NCI-H774 (cell line): ENCODE data around the gene KRTAP5-8.
"Not testable (repeated sequence)": the region's sequence is repeated elsewhere in the genome, so short reads cannot be mapped to it uniquely, and the experiment has no call there.

Source experiments
- DNase-seq: peaks from one replicate; lab custom pipeline; 2025; lab: John Stamatoyannopoulos, UW

Gene KRTAP5-8, protein sequence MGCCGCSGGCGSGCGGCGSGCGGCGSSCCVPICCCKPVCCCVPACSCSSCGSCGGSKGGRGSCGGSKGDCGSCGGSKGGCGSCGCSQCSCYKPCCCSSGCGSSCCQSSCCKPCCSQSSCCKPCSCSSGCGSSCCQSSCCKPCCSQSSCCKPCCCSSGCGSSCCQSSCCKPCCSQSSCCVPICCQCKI

DNA sequence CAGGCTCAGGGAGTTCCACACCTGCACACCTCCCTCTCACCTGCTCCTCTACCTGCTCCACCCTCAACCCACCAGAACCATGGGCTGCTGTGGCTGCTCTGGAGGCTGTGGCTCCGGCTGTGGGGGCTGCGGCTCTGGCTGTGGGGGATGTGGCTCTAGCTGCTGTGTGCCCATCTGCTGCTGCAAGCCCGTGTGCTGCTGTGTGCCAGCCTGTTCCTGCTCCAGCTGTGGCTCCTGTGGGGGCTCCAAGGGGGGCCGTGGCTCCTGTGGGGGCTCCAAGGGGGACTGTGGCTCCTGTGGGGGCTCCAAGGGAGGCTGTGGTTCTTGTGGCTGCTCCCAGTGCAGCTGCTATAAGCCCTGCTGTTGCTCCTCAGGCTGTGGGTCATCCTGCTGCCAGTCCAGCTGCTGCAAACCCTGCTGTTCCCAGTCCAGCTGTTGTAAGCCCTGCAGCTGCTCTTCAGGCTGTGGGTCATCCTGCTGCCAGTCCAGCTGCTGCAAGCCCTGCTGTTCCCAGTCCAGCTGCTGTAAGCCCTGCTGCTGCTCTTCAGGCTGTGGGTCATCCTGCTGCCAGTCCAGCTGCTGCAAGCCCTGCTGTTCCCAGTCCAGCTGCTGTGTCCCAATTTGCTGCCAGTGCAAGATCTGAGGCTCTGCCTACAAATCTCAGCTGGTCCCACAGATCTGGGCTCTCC, at the start of gene KRTAP5-8:
Gene KRTAP5-8 (plus strand): TSS at position 49 of the 689 bp plus-strand sequence. CDS start 31 bp downstream, at position 80.
- DNase-seq: not testable (repeated sequence)

DNA sequence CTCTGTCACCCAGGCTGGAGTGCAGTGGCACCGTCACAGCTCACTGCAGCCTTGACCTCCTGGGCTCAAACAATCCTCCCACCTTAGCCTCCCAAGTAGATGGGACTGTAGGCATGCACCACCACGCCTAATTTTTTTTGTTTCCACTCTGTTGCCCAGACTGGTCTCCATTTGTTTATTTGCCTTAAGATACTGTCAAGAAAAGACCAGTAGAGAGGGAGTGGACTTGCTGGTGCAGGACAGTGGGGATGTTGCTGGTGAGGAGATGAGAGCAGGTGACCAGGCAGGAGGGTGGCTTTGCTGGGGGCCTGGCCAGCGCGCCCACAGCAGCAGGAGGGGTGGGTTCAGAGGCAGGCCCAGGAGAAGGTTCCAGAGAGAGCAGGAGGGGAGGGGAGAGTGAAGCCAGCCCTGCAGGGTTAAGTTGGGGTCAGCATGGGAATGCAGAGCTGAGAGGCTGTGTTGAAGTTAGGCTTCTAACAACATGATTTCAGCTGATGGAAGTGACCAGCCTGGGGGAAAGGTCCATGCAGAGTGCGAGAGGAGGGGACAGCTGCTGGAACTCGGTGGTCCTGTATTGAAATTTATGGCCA, 49.0 kb upstream of the KRTAP5-8 start:
- DNase-seq: no peak

DNA sequence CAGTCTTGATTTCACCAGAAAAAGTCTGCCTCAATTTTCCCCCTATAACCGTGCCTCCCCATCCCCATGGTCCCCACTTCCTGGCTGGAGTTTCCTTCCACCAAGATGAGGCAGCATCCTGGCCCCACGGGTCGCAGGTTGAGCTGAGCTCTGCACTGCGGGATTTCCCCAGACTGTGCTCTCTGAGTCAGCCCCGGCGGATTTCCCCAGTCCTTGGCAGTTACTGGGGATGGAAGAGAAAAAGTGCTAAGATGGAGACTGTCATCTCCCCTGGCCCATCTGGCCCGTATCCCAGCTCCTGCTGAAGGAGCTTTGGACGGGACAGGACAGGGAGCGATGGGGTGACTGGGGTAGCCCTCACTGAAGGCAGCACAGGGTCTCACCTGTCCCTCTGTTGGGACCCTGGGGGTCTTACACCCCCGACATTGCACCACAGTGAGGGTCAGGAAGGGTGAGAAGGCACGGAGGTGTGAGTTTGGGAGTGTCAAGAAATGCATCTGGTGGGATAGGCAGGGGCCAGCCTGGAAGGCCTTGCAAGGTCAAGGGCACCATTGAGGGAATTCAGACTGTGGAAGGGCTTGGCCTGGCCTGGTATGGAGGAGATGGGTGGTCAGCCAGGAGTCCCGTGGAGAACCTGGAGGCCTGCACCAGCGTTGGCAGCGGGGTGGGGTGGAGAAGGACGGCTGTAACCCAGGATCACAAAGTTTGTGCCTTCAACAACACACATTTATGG, 48.3 kb upstream of the KRTAP5-8 start:
- DNase-seq: no peak

DNA sequence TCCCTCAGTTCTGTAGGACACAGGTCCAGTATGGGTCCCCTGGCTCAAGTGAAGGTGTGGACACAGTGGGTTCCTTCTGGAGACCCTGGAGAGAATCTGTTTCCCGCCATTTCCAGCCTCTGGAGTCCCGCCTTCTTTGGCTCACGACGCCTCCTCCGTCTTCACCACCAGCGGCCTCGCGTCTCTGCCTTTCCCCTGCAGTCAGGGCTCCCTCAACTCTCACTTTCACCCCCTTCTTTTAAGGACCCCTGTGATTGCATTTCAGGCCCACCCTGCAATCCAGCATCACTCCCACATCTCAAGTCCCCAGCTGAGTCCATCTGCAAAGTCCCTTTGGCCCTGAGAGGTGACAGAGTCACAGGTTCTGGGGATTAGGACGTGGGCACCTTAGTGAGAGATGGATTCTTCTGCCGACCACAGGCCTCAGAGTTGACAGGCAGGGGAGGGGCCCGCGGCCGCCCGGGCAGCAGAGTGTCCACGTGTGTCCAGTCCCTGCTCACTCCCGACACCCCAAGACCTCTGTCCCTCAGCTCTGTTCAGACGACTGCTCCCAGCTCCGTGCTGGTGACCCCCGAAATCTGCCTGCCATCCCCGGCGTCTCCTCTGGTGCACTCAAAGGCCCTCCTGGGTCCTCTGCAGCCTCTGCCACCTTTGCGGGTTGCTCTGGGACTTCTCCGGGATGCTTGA, 47.6 kb upstream of the KRTAP5-8 start:
- no peak for DNase-seq

DNA sequence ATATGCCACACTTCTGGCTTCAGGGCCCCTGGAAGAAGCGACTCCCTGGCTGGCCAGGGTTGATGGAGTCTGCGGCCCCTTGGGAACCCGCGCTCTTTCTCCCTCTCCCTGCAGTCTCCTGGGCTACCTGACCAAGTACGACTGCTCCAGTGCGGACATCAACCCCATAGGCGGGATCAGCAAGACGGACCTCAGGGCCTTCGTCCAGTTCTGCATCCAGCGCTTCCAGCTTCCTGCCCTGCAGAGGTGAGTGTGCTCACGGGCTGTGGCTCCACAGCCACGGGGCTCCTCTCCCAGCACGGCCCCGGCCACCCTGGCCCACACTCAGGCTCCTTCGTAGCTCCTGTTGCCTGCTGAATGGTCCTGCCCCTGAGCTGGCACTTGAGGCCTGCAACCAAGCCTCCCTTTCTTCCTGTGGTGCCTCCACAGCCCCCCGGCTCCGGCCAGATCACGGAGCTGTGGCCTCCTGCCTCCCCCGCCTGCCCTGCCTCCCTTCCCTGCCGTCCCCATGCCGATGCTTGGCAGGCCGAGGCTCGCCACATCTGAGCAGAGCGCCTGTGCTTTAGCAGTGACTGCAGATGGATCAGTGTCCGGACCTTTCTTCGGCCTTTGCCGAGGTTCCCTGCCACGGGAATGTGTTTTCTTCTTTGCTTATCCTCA, 47.0 kb upstream of the KRTAP5-8 start:
- DNase-seq: no peak

DNA sequence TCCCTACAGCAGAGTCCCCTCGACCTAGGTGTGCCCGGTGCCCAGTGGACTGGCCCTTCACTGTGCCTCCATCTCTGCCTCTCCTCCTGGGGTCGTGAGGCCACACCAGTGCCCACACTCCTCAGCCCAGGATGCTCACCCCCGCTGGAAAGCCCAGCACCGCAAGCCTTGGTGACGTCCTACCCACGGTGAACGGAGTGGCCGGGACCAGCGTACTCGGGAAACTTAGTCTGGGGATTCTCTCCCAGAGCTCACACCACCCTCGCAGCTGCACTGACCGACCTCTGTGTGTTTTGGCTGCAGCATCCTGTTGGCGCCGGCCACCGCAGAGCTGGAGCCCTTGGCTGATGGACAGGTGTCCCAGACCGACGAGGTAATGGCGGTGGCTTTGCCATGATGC, 46.3 kb upstream of the KRTAP5-8 start:
- DNase-seq: no peak

DNA sequence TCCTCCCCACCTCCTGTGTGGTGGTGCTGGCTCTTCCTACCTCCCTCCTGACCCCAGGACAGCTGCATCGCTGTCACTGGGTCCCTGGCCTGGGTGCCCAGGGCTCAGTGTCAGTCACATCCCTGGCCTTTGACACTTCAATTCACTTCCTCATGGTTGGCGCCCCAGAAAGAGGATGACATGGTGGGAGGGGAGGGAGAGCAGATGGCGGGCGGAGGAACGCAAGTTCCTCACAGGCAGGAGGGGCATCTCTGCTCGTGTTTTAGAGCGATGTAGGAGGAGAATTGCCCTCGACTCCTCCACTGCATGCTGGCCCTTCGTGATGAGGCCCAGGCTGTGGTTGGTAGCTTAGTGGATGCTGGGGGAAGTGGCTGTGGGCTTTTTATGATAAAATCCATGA, 45.9 kb upstream of the KRTAP5-8 start:
- DNase-seq: no peak

DNA sequence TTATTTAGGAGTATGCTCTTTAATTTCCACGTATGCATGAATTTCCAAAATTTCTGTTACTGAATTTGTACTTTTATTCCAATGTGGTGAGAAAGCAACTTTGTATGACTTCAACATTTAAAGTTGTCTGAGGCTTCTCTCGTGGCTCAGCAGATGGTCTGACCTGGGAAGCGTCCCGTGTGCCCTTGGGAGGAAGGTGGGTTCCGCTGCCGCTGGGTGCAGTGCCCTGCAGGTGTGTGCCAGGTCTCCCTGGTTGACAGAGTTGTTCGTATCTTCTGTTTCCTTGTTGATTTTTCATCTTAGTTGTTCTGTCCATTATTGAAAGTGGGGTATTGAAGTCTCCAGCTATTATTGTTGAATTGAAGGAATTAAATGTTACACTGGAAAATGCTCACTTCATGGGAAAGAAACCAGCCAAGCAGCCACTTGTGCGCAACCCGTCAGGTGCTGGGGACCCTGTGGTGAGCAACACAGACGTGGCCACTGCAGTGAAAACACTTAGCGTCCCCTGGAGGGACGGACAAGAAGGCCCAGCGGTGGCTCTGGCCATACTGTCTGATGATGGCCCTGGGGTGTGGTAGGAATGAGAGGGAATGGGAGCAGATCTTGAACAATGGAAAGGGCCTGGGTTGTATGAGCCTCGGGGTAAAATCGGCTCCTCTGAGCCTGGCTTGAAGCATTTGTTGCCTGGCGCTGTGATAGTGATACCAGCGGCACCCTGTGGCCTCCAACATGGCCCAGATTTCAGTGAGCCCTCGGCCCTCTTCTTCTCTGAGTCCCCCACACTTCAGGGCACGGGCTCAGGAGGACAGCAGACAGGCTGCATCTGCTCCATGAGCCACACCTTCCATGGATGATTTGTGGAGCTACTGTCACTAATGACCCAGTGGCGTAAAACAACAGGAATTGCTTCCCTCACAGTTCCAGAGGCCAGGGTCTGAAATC, 42.3 kb upstream of the KRTAP5-8 start:
- no peak for DNase-seq

DNA sequence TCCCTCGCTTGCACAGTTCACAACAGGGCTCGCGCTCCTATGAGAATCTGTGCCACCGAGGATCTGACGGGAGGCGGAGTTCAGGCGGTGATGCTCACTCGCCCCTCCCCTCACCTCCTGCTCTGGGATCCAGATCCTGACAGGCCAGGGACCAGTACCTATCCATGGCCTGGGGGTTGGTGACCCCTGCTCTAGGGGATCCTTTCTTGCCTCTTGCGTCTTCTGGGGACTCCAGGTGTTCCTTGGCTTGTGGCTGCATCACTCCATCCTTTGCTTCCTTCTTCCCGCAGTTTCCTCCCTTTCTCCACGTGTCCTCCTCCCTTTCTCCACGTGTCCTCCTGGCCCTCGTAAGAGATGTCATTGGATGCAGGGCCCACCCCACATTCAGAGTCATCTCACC, 41.4 kb upstream of the KRTAP5-8 start:
- no peak for DNase-seq

DNA sequence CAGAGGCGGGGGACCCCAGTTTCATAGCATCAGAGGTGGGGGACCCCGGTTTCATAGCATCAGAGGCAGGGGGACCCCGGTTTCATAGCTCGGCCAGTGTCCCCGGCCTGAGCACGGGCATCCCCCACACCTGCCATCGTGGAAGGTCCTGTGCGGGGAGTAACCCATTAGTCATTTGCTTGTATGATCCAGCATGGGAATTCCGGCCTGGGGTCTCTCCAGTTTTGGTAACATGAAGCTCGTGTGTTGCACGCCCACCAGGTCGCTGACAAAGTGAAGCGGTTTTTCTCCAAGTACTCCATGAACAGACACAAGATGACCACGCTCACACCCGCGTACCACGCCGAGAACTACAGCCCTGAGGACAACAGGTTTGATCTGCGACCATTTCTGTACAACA, 39.7 kb upstream of the KRTAP5-8 start:
- DNase-seq: no peak

DNA sequence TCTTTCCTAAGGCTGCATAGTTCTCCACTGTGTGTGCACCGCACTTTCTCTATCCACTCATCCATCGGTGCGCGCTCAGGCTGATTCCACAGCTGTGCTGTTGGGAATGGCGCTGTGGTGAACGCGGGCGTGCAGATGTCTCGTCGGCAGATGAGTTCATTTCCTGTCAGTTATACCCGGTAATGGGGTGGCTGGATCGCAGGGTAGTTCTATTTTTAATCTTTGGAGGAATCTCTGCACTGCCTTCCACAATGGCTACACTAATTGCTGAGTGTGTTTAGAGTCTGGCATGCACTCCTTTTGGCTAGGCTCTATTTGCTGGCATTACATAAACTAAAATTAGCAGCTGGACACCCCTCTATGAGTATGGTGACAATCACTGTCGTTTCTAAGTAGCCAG, 38.7 kb upstream of the KRTAP5-8 start:
- DNase-seq: no peak

DNA sequence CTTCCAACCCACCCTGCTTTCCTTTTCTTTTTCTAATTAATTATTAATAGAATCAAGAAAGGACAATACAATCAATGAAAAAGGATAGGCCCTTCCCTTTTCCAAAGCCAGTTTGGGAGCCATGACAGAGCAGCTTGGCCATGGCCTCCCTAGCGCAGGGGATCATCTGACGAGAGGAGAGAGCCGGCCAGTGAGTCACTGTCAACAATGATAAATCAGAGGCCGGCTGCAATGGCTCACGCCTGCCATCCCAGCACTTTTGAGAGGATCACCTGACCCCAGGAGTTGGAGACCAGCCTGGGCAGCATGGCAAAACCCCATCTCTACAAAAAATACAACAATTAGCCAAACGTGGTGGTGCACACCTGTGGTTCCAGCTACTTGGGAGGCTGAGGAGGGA, 38.3 kb upstream of the KRTAP5-8 start:
- no peak for DNase-seq

DNA sequence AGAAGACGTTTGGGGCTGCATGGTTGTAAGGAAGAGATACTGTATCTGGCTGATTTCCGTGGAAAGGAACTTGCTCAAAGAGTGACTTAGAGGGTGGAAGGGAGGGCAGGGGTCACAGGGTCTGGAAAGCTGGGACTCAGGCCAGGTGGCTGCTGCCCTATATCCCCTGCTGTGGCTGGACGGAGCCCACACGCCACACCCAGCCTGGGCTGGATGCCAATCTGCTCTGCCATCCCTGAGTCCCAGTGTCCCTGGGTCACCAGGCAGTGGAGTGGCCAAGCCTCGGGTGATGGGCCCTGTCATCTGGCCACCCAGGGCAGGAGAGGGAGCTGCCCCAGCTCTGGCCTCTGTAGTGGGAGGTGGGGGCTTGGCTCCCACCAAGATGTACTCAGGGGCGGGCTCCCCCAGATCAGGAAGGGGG, 37.2 kb upstream of the KRTAP5-8 start:
- DNase-seq: no peak

DNA sequence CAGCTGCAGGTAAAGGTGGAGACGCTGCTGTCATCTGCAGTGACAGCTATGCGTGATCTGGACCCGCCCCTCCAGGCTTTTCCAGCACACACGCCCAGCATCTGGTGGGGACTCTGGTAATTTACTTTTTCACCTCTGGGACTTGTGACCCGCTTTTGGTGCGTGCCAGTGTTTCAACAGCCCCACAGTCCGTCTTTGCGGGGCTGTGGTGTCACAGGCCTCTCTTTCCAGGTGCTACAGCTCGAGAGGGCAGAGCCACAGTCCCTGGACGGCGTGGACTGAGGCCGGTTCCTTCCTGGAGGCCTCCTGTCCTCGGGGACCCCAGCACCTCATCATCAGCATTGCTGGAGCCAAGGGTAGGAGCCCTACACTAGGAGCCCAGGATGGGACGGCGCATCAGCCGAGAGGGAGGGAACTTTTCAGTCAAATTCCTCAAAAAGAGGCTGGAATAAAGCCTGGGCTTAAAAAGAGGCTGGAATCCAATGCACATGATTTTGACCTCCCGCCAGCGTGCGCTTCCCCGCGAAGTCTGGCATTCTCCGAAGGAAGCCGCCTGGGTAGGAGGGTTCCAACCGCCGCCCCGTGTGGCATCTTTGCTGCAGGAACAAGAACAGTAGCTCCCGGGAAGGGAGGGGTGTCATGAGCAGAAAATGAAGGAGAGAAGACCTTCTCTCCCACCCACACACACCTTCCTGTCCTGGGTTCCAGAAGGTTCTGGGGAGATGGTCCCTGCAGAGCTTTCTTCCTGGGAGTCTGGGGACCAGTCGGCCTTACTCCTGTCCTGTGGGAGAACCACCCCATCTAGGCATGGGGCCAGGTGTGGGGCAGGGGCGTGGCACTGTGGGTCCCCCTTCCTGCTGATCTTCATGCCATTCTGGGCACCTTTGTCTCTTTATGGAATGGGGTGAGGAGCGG, 36.5 kb upstream of the KRTAP5-8 start:
- DNase-seq: no peak

DNA sequence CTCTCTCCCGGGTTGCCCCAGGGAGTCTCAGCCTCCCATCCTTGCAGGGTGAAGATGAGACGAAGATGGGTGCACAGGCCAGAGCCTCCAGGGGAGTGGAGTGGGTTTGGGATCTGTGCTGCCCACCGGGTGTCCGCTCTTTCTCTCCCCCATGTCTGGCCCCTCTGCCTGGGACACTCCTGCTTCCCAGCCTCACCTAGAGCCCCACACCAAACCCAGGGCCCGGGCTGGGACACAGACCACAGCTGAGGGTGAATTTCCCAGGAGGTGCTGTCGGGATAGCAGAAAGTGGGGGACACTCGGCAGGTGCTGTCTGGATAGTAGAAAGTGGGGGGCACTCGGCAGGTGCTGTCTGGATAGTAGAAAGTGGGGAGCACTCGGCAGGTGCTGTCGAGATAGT, 35.8 kb upstream of the KRTAP5-8 start:
- DNase-seq: no peak

DNA sequence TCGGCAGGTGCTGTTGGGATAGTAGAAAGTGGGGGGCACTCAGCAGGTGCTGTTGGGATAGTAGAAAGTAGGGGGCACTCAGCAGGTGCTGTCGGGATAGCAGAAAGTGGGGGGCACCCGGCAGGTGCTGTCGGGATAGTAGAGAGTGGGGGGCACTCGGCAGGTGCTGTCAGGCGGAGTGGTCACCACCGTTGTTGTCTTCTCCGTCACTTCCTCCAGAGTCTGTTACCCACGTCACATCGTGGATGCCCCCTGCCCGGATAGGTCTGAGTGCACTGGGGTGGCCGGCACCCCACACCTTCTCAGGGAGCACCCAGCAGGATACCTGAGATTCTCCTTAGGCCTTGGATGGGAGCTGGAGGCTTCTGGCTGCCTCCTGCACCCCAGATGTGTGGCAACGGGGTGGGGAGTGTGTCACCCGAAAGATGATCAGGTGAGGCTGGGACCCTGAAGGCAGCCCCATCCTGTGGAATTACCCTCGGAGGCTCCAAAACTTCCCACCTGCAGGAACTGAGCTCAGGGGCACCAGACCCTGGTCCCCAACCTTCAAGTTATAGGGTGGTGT, 34.9 kb upstream of the KRTAP5-8 start:
- no peak for DNase-seq

DNA sequence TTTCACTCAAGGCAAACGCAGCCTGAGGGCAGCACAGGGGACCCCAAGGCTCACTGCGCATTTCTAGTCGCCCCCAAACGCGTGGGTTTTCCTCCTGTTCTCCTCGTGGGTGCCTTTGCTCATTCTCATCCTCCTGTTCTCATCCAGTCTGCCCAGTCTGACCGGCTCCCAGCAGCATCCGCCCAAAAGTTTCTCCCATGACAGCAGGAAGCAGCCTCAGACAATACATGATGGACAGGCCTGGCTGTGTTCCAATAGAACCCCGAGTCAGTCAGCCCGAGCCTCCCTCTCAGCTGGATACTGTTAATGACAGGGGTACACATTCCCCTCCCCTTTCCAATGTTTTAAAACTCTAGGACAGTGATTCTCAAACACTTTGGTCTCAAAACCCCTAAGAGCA, 33.3 kb upstream of the KRTAP5-8 start:
- DNase-seq: no peak

DNA sequence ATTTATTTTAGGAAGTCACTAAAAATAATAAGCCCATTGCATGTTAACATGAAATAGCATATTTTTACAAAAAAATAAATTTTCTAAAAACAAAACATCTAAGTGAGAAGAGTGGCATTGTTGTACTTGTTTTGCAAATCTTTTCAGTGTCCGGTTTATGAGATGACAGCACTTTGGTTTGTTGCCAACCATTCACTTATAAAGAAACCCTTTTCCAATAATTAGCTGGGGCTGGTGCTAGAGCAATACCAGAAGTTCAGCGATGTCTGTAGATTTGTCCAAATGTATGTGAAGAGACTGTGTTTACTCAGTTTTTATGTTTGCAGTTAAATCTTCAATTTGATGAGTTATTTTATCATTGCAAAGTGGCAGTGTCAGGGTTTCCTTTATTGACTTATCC, 32.8 kb upstream of the KRTAP5-8 start:
- DNase-seq: no peak

DNA sequence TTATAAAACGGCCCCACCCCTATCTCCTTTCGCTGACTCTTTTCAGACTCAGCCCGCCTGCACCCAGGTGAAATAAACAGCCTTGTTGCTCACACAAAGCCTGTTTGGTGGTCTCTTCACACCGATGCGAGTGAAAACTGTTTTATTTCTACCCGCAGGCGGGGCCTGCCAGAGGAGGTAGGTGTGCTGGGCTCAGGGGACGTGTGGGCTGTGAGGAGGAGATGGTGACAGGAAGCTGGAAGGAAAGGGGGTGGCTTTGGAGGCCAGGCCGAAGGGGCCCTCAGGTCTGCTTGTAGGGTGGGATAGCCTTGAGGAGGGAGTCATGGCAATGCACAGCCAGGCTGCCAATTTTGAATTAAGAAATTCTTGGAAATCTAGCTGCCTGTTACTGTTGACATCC, 32.0 kb upstream of the KRTAP5-8 start:
- DNase-seq: no peak
